GM19035 (cell line): ENCODE results near the gene KBTBD4.
"Not testable (repeated sequence)": the region's sequence is repeated elsewhere in the genome, so short reads cannot be mapped to it uniquely, and the experiment has no call there.

ENCODE experiments used
- ATAC-seq: cut with Tn5 transposase; IDR thresholded peaks from one replicate; pipeline ENCODE4 v1.9.1; 2021; ENCODE audit not compliant: unreplicated experiment

The KBTBD4 gene

GRCh38 chr11:47591764-47592163 is 13.0 kb upstream of the KBTBD4 start:
- no peak for ATAC-seq

- no peak for ATAC-seq
Observed at GRCh38 chr11:47589977-47590861, 11.4 kb upstream of the KBTBD4 start.

DNA sequence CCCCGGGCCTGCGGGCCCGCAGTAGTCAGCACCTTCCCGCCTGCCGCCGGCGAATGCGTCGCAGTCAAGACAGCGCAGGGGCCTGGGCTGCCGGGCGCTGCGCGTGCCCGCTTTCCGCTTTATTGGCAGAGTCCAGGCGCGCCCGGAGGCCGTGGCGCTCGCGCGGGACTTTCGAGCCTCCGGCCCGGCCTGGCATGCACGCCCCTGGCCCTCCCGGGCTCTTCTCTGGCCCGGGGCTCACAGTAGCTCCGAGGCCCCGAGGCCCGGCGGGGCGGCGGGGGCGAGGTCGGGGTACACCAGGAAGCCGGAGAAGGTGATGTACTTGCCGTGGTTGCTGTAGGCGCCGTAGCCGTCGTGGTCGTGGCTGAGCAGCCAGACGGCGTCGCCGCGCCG is 10.8 kb upstream of the KBTBD4 start:
- ATAC-seq: no peak

DNA sequence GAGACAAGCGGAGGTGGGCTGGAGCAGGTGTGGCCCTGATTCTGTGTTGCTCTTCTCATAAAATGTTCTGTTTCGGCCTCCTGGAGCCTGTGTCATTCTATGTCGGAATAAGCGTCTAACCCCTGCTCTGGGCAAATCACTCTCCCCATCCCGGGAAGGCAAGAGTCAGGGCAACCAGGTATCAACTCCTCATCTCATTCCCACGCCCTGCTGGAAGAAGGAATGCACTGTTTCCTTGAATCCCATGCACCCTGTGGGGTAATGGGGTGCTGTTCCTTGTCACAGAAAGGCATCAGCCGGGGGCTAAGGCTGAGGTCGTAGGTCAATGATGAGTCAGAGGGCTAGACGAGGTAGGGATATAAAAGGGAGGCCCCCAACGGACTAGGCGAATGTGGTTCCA is 10.3 kb upstream of the KBTBD4 start:
- no peak for ATAC-seq

- ATAC-seq: no peak
Observed at GRCh38 chr11:47587723-47588326, 9.1 kb upstream of the KBTBD4 start.

DNA sequence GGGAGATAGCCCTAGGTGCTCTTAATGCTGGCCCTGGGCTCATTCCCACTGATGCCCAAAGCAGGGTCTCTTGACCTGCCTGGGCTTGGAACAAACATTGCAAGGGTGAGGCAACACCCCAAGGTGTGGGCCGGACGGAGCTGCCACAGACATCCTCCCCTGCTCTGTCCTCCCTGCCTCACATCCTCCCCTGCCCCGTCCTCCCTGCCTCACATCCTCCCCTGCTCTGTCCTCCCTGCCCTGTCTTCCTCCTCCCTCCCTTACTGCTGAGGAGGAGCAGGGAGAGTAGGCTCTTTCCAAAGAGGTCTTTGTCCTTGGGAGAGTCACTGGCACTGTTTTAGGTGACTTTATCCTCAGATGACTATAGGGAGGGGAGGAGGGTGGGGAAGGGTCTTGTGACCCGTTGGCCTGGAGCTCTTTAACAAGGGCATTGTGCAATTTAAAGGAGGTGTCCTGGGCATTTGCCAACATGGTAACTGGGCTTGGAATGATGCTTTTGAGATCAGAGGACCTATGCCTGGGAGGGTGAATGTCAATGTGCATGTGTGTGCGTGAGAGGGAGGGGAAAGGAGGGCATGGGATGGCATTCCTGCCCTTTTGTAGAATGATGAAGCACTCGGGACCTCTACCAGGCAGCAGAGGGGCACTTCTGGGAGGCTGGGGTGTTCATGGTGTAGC is 8.4 kb upstream of the KBTBD4 start:
- no peak for ATAC-seq

GRCh38 chr11:47586098-47586855 is 7.5 kb upstream of the KBTBD4 start, which contains the start of gene FAM180B:
Gene FAM180B, plus strand, starts transcription at chr11:47586678. Its CDS starts 91 bp downstream, at chr11:47586769.
- no peak for ATAC-seq

DNA sequence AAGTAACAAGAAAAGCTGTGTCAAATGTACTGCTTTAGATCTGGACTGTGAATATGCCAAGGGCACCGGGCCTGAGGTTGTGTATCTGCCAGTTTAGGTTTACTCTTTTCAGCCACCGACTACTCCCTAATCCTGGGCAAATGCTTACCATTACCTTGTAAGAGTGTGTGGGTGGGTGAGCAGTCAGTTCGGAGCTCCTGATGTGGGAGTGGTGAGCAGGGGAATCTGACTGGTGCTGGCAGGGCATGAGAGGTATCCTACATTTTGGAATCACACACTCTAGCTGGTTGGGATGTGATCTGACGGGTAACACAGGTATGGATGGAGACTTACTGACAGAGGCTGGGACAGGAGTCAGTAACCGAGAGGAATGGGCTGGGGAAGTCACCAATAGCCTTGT is 5.1 kb upstream of the KBTBD4 start:
- ATAC-seq: no peak

- ATAC-seq: no peak
Observed at GRCh38 chr11:47577460-47578041, 1.2 kb downstream of the KBTBD4 start.

DNA sequence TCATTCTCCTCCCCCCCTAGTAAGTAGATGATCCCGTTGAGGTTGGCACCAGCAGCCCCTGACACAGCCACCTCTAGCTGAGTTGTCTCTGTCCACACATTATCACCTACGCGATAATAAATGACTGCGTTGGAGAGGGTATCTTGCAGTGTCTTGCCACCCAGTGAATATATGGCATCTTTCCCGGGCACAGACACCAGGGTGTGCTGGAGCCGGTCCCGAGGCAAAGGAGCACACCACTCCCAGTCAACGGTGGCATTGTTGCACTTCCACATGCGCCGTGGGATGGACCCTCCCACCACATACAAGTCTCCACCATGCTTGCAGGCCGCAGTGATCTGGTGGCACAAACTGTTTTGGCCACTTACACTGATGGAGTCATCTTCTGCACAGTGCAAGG is 5.4 kb downstream of the KBTBD4 start:
- no peak for ATAC-seq

DNA sequence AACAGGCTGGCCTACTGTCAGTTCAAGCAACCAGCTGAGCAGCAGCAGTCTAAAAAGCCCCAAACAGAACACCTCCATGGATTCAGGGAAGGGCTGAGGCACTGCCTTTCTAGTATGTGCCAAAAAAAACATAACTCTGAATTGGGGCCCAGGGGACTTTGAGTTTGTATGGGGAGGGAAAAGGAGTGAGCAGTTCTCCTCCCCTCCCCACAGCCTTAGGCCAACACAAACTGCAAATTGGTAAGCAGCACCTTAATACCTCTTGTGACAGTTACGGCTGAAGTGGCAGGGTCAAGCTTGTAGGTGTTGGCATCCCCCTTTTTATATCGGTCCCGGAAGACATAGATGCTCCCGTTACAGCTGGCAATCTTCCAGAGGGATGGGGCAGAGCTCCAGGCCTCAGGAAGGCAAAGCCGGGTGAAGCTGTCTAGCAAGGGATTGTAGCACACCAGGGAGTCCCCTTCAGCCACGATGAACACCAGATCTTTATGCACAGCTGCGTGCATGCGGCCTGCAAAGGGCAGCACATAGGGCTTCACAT is 6.0 kb downstream of the KBTBD4 start:
- ATAC-seq: no peak

- no peak for ATAC-seq
Observed at GRCh38 chr11:47571895-47572294, 6.9 kb downstream of the KBTBD4 start.

GRCh38 chr11:47571357-47571729 is 7.4 kb downstream of the KBTBD4 start:
- no peak for ATAC-seq

GRCh38 chr11:47570651-47571356 is 8.0 kb downstream of the KBTBD4 start:
- ATAC-seq: no peak

DNA sequence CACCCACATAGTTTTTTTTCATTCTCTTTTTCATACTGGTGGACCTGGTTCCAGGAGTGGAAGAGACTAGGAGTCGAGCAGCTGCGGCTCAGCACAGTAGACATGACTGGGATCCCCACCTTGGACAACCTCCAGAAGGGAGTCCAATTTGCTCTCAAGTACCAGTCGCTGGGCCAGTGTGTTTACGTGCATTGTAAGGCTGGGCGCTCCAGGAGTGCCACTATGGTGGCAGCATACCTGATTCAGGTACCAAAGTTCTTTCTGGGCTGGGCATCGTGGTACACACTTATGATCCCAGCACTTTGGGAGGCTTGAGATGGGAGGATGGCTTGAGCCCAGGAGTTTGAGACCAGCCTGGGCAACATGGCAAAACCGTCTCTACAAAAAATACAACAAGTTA is 9.1 kb downstream of the KBTBD4 start:
- no peak for ATAC-seq

DNA sequence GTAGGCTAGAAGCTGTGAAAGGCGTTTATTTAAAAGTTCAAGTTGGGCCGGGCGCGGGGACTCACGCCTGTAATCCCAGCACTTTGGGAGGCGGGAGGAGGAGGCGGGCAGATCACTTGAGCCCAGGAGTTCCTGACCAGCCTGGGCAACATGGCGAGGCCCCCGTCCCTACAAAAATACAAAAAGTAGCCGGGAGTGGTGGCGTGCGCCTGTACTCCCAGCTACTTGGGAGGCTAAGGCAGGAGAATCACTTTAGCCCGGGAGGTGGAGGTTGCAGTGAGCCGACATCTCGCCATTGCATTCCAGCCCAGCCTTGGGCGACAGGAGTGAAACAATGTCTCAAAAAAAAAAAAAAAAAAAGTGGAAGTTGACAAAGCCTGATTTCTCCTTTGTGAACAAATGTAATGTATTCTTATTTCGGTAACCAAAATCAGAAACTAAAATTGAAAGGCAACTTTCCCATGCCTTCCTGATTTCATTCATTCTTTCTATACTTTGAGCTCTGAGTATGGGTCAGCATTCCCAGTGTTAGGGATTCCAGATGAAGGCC is 12.5 kb downstream of the KBTBD4 start:
- peak; percentile 6 for ATAC-seq

- ATAC-seq: peak; percentile 78
Observed at GRCh38 chr11:47565340-47566148, 13.2 kb downstream of the KBTBD4 start, which contains the start of gene PTPMT1. Gene PTPMT1, plus strand, starts transcription at chr11:47565599. Its CDS starts 24 bp downstream, at chr11:47565623.

- ATAC-seq: no peak
Observed at GRCh38 chr11:47564933-47565339, 13.8 kb downstream of the KBTBD4 start.

DNA sequence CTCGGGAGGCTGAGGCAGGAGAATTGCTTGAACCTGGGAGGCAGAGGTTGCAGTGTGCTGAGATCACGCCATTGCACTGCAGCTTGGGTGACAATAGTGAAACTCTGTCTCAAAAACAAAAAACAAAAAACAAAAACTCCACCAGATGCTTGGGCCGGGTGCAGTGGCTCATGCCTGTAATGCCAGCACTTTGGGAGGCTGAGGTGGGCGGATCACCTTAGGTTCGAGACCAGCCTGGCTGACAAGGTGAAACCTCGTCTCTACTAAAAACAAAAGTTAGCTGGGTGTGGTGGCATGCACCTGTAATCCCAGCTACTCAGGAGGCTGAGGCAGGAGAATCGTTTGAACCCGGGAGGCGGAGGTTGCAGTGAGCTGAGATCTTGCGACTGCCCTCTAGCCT is 14.4 kb downstream of the KBTBD4 start:
- ATAC-seq: not testable (repeated sequence)
